ENCODE measurements around the gene TMEM9. TPM values are rescaled to one million over a fixed set of nuclear protein-coding genes. Genes with fewer than 3 reads are reported as not detected.

The TMEM9 gene
- total RNA-seq, 1 donor from 2014 or later, result 66.0 TPM

DNA sequence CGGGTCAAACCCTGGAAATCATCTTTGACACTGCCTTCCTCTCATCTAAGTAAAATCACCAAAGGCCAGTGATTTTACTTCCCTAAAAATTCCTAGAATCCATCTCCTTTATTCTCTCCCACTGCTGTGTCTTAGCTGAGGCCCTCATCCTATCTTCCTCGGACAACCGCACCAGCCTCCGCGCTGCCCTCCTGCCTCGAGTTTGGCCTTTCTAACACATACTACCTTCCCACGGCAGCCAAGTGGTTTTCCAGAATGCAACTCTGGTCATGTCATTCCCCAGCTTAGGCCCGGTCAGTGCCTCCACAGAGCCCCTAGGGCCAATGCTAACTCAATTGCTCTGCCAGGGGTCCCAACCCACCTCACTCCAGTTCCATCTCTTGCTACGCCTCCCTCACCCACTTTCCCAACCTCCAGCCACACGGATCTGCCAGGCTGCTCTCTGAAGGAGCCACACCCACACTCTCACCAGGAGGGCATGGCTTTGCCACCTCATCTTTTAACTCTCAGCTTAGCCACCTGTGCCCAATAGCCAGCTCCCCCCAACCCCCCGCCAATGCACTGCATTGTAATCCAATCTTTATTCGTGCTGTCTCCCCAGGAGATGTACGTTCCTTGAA, 6.8 kb downstream of the TMEM9 start:
- DNase-seq (ENCODE audit: extremely low read depth, low read depth, low spot score), result no peak

DNA sequence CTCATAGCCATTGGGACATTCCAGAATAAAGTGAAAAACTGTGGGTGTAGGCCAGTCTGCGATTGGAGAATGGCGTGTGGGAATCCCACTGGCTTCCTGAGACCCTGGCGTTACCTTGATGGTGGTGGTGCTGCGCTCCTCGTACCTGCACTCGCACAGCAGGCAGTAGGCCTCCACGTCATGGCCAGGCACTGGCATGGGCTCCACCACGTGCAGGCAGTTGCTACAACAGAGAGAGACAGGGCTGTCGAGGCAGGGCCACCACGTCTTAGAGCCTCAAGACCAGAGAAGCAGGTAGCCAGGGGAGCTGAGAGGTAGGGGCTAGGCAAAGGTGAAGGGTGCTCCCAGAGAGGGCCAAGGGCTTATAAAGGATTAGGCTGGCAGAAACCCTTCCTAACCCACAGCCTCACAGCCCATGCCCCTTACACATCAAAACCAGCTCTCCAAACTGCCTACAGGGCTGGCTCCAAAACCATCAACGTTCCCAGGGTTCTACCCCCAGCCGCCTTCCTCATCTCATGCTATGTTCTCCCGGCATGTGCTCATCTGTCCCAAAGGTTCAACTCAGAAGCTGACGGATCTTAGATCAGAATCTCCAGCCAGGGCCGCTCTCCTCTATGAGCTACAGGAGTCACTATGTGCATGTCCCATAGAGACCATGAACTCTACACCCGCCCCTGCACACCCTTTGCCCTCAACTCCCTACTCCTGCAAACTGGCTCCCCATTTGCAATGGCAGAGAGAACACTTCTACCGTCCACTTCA, 7.5 kb downstream of the TMEM9 start:
- no peak for DNase-seq (ENCODE audit: extremely low read depth, low read depth, low spot score)

DNA sequence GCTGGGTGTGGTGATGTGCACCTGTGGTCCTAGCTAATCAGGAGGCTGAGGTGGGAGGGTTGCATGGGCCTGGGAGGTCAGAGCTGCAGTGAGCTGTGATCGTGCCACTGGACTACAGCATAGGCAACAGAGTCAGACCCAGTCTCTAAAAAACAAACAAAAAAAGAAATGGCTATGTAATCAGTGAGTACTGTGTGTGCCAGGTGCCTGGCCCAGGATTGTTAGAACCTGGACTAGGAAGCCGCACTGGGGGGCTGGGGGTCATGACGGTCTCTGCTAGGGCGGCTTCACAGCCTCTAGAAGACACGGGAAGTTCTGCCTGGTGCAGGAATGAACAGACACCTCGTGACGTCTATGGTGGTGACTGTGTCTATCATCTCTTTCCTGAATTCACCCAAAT, 8.5 kb downstream of the TMEM9 start:
- DNase-seq (ENCODE audit: extremely low read depth, low read depth, low spot score), result no peak

DNA sequence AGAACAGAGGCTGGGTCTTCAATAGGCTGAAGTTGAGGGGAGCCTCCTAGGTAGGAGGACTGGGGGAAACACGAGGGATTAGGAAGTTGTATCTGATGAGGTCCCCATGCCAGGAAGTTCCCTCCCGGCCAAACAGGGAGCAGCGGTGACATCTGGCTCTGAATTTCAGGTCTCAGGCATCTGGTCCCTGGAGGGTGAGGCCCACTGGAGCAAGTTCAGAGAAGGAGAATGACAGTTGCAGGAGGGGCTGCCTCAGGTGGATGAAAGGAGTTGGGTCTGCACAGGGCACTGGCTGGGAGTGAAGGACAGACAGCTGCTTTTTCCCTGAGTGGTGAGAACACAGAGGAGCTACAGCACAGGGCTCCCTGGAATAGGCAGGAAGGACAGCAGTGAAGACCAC, 9.1 kb downstream of the TMEM9 start:
- DNase-seq (ENCODE audit: extremely low read depth, low read depth, low spot score), result no peak

- DNase-seq (ENCODE audit: extremely low read depth, low read depth, low spot score), result no peak
These were observed 9.6 kb downstream of the TMEM9 start for GRCh38 chr1:201144701-201145100.

GRCh38 chr1:201143726-201144635, 10.3 kb downstream of the TMEM9 start:
- no peak for DNase-seq (ENCODE audit: extremely low read depth, low read depth, low spot score)

GRCh38 chr1:201142849-201143725, 11.2 kb downstream of the TMEM9 start:
- DNase-seq (ENCODE audit: extremely low read depth, low read depth, low spot score), result no peak

DNA sequence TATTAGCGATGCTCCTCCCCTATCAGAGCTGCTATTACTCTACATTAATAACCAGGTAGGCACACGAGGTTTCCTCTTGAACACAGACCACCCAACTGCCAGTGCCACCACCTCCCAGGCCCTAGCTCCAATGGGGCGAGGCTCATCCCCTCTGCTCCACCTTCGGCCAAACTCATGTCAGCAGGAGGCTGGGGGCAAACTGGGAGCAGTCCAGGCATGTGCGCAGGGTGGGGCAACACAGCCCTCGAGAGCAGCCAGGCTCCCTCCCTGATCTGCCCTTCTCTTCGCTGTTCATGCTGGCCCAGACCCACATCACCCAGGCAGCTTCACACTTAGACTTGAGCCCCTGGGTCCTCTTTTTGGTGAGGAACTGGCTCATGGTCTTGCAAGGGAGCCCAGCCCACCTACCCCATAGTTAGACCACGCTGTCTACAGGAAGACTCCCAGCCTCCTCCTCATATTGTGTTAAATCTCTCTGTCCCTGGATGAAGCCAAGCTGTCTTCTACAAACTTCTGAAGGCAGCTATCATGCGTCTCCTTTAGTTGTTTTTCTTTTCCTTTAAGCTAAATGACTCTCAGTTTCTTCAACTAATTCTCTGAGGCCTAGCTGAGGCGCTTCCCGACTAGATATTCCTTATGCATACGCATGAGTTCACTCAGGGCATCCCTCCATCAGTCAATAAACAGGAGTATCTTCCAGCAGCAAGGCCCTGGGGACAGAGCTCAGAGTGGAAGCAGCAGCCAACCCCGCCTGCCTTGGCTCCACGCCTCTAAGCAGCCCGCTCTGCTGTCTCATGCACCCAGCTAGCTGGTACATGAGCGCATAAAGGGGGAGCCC, 12.0 kb downstream of the TMEM9 start:
- DNase-seq (ENCODE audit: extremely low read depth, low read depth, low spot score), result no peak

GRCh38 chr1:201141418-201141817, 12.9 kb downstream of the TMEM9 start:
- no peak for DNase-seq (ENCODE audit: extremely low read depth, low read depth, low spot score)

- no peak for DNase-seq (ENCODE audit: extremely low read depth, low read depth, low spot score)
These were observed 13.4 kb downstream of the TMEM9 start for GRCh38 chr1:201140941-201141260.

DNA sequence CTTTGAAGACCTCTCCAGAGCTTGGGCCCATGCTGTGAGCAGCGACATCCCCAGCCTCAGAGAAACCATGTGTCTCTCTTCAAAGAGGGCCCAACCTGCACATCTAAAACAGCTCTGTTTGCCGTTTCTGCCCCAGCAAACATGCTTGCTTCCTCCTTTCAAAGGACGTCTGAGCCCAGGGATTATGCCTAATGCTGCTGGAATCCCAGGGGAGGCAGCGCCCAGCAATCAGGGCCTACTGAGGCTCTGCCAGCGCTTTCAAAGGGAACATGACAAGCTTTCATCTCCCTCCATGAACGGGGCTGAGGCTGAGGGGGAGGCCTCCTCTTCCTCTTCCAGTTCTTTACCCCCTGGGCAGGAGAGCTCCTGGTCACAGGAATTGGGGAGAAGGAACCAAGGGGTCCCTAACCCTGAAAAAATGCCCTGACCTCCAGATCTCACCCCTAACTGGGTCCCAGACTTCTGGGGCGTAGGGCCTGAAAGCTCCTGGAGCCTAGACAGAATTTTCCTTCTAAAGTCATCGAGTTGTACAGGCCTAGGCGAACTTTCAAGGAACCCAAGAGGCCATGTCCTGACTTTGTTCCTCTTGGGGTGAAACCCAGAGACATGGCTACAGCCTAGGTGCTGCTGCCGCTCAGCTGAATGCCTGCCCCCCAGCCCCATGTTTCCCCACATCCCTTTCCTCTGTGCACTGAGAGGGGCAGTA, 13.9 kb downstream of the TMEM9 start:
- DNase-seq (ENCODE audit: extremely low read depth, low read depth, low spot score), result no peak

DNA sequence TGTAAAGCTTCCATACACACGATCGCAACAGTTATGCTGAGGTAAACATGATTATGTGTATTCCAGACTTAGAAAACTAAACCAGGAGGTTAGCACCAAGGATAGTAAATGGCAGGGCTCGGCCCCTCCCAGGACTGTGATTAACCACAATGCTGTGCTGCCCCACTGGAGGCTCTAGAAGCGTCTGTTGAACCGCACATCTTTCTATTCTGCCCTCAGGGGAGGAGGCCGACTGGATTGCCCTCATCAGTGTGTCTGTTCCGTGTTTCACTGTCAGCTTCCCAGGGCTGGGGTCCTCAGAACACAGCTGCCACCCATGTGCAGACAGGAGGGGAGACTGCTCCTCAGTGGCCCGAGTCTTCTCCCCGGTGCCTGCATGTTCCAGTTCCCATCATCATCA, 14.5 kb downstream of the TMEM9 start:
- DNase-seq (ENCODE audit: extremely low read depth, low read depth, low spot score), result no peak

GRCh38 chr1:201139306-201139705, 15.0 kb downstream of the TMEM9 start:
- no peak for DNase-seq (ENCODE audit: extremely low read depth, low read depth, low spot score)

GRCh38 chr1:201138311-201138840, 15.9 kb downstream of the TMEM9 start:
- DNase-seq (ENCODE audit: extremely low read depth, low read depth, low spot score), result no peak

DNA sequence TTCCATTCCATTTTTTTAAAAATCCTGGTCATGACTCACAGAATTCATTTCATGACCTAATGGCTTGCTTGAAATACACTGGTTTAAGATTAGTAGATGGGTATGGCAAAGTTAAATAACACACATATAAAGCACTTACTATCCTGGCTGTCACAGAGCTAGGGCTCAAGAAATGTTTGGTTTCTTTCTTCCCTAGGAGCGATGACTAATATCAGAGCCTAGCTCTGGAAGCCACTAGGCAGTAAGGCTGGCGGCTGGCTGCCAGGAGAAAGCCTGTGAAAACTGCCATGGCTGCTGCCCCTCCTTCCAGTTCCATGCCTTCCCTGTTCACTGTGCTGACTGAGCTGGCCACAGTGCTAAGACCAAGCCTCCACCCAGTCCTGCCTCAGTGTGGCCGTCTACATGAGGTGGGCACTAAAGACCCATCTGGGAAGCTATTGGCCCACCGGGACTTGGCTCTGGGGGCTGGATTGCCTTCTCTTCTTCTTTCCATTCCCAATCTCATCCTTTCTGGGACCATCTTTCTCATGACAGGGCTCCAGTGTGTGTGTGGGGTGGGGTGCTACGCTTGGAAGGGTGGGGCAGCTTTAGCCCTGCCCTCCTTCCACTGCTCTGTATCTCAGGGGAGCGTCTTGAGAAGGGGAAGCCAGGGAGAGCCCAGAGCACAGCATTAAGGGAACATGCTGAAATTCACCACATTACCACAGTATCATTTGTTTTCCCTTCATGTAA, 16.5 kb downstream of the TMEM9 start:
- no peak for DNase-seq (ENCODE audit: extremely low read depth, low read depth, low spot score)

- no peak for DNase-seq (ENCODE audit: extremely low read depth, low read depth, low spot score)
These were observed 17.3 kb downstream of the TMEM9 start for GRCh38 chr1:201137024-201137392.

DNA sequence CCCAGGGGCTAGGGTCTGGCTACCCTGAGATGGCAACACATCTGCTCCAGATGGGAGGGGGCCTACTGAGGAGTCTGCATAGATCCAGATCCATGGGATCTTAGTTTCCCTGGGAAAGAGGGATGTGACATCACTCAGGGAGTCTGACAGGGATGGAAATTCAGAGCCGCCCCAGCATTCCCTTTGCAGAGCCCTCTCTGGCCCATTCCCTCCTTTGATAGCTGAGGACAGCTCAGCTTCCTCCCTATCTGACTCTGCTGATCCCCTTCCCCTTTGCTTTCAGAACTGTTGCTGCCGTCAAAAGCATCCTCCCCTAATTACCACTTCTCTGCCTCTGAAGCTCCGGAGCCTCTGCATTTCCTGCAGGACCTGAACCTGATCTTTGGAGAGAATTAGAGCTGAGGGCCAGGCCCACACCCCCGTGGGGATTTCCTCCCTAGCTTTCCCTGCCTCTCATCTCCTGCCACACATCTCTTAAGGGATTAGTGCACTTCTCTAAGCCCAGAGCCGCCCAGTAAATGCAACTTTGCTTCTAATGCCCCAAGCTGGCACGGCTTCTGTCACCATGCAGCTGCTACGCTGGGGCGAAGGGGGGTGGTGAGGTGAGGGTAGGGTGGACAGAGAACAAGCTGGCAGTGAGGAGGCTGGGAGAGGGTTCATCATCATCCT, 17.8 kb downstream of the TMEM9 start:
- no peak for DNase-seq (ENCODE audit: extremely low read depth, low read depth, low spot score)

- DNase-seq (ENCODE audit: extremely low read depth, low read depth, low spot score), result no peak
These were observed 19.9 kb downstream of the TMEM9 start for GRCh38 chr1:201134405-201134804.
